Stomach (tissue), 9 donors: Measurements from ENCODE around the gene WFS1. TPM values are rescaled to one million over a fixed set of nuclear protein-coding genes. Genes with fewer than 3 reads are reported as not detected.

Source experiments
- DNase-seq, 2 donors: peaks; one replicate each; pipeline versions ENCODE4 v3.0.0 to v3.0.0-alpha.2; 2013 to 2019
- H3K27ac ChIP-seq, 5 donors: fragments of 200-600 bp in 4 of 5; sonication (generic) in 4 of 5; one replicate each; pipeline ENCODE4 v1.5.1; 2013 to 2019; ENCODE audit warnings: mild to moderate bottlenecking in 1 of 5, moderate library complexity in 1 of 5
- H3K27me3 ChIP-seq, 3 donors: fragments of 200-600 bp; sonication (generic); one replicate each; pipeline ENCODE4 v1.5.1; 2017 to 2019; ENCODE audit warnings: mixed run types in 1 of 3
- H3K36me3 ChIP-seq, 4 donors: fragments of 200-600 bp; sonication (generic); 1 replicate in 3 of 4; 2 replicates in 1 of 4; pipeline ENCODE4 v1.5.1; 2016 to 2019
- H3K4me1 ChIP-seq, 4 donors: fragments of 200-600 bp; sonication (generic); one replicate each; pipeline ENCODE4 v1.5.1; 2016 to 2019
- H3K4me3 ChIP-seq, 4 donors: fragments of 200-600 bp; sonication (generic) in 3 of 4; one replicate each; pipeline ENCODE4 v1.5.1; 2016 to 2019; ENCODE audit warnings: mild to moderate bottlenecking in 1 of 4
- H3K9me3 ChIP-seq, 4 donors: fragments of 200-600 bp; sonication (generic); one replicate each; pipeline ENCODE4 v1.5.1; 2016 to 2019
- EP300 ChIP-seq: sonication (generic); formaldehyde crosslinking; IDR thresholded peaks from one replicate; pipeline ENCODE4 v1.6.1; 2017; ENCODE audit warnings: antibody characterized with exemption
- POLR2A ChIP-seq, 4 donors: fragments of 450-650 bp; IDR thresholded peaks; one replicate each; pipeline ENCODE4 v1.6.1; 2016; ENCODE audit warnings: antibody characterized with exemption in 4 of 4, control low read depth in 2 of 4, mild to moderate bottlenecking in 1 of 4, moderate library complexity in 1 of 4
- POLR2AphosphoS5 ChIP-seq, 3 donors: sonication (generic); formaldehyde crosslinking; IDR thresholded peaks; one replicate each; pipeline ENCODE4 v1.6.1; 2016; ENCODE audit warnings: antibody characterized with exemption in 3 of 3
- WGBS, 5 donors: extraction: QIAGEN DNeasy Blood & Tissue Kit in 3 of 5; methylation state at CpG; one replicate each; pipeline versions ENCODE4 v1.1.5 to v1.1.7; 2013 to 2018; 5-methylcytosine and 5-hydroxymethylcytosine counted together
- intact Hi-C: fragments of 100-400 bp; cut with DNase I; formaldehyde crosslinking; loops from one replicate; pipeline ENCODE4 v1.15.1; 2023; ENCODE audit warnings: low total_unique reads
- polyA plus RNA-seq, 3 donors: library from polyadenylated mRNA; stranded (reverse); fragments of 200-250 nt; gene quantifications; one replicate each; pipeline ENCODE4 v1.2.3, GENCODE V29; 2013
- total RNA-seq, 5 donors: library from RNA; depleted of rRNA; stranded (reverse); fragments of >200 nt; gene quantifications; one replicate each; pipeline versions ENCODE4 v1.1.0 to v1.2.3, GENCODE V29; 2014 to 2016
- TF ChIP-seq, protein P1 (sequence below), 7 experiments: fragments of 450-650 bp in 4 of 7; fragments of 200-600 bp in 3 of 7; sonication (generic) in 3 of 7; IDR thresholded peaks; one replicate each; pipeline ENCODE4 v1.5.1; 2016 to 2019; ENCODE audit warnings: antibody characterized with exemption in 7 of 7, control low read depth in 2 of 7, mild to moderate bottlenecking in 1 of 7
- donor health status: healthy with polysubstance abuse.
- donor health status: Bipolar disorder and iron deficiency.
- donor health status: healthy.

WFS1 gene
- total and polyA plus RNA-seq, 8 donors = 4.1 to 60.7 (median 15.1) TPM

- H3K4me1 ChIP-seq = no peaks in the 10 kb centered on the region
- no peak for DNase-seq
- TF ChIP-seq POLR2AphosphoS5 (IDR thresholded peaks at IDR 0.05) = no peak
- TF ChIP-seq, protein P1, sequence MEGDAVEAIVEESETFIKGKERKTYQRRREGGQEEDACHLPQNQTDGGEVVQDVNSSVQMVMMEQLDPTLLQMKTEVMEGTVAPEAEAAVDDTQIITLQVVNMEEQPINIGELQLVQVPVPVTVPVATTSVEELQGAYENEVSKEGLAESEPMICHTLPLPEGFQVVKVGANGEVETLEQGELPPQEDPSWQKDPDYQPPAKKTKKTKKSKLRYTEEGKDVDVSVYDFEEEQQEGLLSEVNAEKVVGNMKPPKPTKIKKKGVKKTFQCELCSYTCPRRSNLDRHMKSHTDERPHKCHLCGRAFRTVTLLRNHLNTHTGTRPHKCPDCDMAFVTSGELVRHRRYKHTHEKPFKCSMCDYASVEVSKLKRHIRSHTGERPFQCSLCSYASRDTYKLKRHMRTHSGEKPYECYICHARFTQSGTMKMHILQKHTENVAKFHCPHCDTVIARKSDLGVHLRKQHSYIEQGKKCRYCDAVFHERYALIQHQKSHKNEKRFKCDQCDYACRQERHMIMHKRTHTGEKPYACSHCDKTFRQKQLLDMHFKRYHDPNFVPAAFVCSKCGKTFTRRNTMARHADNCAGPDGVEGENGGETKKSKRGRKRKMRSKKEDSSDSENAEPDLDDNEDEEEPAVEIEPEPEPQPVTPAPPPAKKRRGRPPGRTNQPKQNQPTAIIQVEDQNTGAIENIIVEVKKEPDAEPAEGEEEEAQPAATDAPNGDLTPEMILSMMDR (IDR thresholded peaks at IDR 0.05) = no peak
- no peaks in the 10 kb centered on the region for H3K9me3 ChIP-seq
- WGBS, 5 donors = 80 to 82% (median 80%) methylated on average over 27 of the region's 27 CpGs
- H3K27ac ChIP-seq = no peak overlapping the region
- intact Hi-C loops = no loop called here
- H3K36me3 ChIP-seq = no peaks in the 10 kb centered on the region
- no peak overlapping the region for H3K4me3 ChIP-seq
- H3K27me3 ChIP-seq = peaks cover 0 to 45% (median 4%) of the 10 kb centered on the region in 3 donors
Observed at GRCh38 chr4:6345096-6345830, 75.6 kb downstream of the WFS1 start.

DNA sequence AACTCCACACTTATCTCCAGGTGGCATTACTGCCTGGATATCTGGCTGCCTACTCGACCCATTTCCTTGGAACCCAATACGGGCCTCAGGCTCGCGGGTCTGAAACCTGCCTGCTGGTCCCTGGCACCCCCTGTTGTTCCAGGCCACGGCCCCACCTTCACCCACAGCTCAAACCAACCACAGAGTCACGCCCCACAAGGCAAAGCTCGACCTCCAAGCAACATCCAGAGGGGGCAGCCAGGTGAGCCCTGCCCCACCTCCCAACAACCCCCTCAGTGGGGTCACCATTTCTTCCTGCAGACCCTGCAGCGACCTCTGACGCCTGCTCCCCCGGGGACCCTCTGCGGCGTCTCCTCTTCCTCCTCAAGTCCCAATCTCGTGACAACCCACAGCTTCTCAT, 76.2 kb downstream of the WFS1 start:
- no peak overlapping the region for H3K27ac ChIP-seq
- intact Hi-C loops = no loop called here
- H3K27me3 ChIP-seq = peaks cover 0 to 46% (median 4%) of the 10 kb centered on the region in 3 donors
- H3K4me3 ChIP-seq = no peak overlapping the region
- TF ChIP-seq POLR2A (IDR thresholded peaks at IDR 0.05) (no peak), EP300 (no peak), POLR2AphosphoS5 (IDR thresholded peaks at IDR 0.05) (no peak)
- TF ChIP-seq, protein P1 (IDR thresholded peaks at IDR 0.05) = no peak
- no peaks in the 10 kb centered on the region for H3K36me3 ChIP-seq
- no peaks in the 10 kb centered on the region for H3K4me1 ChIP-seq
- DNase-seq = no peak
- H3K9me3 ChIP-seq = no peaks in the 10 kb centered on the region
- 78 to 83% (median 82%) methylated on average over 13 of the region's 13 CpGs for WGBS, 5 donors

DNA sequence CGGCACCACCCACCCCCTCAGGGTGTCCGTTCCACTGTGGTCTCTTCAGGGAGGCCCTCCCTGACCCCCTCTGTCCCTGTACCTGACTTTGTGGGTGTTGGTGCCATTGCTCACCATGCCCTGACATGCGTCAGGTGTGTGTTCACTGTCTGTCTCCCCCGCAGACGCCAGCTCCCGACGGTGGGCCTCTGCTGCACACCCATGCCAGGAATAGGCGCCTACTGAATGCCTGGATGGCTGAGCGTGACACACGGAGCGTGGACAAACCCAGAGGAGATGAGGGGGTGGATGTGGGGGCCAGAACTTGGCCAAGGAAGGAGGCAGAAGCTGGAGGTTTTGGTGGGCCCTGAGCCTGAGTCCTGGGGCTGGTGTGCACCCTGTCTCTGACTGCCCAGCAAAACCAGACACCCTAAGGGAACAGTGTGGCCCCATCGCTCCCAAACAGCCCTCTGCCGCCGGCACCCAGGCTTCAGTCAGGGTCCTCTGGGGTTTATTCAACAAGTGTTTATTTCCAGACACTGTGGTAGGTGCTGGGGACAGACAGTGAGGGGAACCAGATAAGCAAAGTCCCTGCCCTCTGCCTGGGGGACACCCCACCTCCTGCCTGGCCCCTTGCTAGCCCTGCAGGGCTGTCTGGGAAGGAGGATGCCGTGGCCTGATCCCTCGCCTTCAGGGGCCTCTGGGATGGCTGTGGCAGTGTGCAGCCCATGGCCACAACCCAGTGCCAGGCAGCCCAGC, 76.9 kb downstream of the WFS1 start:
- H3K4me3 ChIP-seq = no peak overlapping the region
- DNase-seq = no peak
- no peak for TF ChIP-seq POLR2AphosphoS5 (IDR thresholded peaks at IDR 0.05)
- TF ChIP-seq POLR2A (IDR thresholded peaks at IDR 0.05) = no peak
- no peak for TF ChIP-seq EP300
- TF ChIP-seq, protein P1 (IDR thresholded peaks at IDR 0.05) = no peak
- no peaks in the 10 kb centered on the region for H3K9me3 ChIP-seq
- intact Hi-C loops = no loop called here
- 80 to 85% (median 83%) methylated on average over 10 to 16 of the region's 16 CpGs for WGBS, 5 donors
- H3K27me3 ChIP-seq = peaks cover 0 to 51% (median 4%) of the 10 kb centered on the region in 3 donors
- no peaks in the 10 kb centered on the region for H3K36me3 ChIP-seq
- no peaks in the 10 kb centered on the region for H3K4me1 ChIP-seq
- no peak overlapping the region for H3K27ac ChIP-seq

GRCh38 chr4:6347511-6348045, 77.9 kb downstream of the WFS1 start:
- Histone ChIP-seq H3K27me3 (peaks cover 0 to 59% (median 4%) of the 10 kb centered on the region in 3 donors), H3K4me1 (no peaks in the 10 kb centered on the region), H3K4me3 (no peak overlapping the region), H3K9me3 (no peaks in the 10 kb centered on the region), H3K27ac (no peak overlapping the region), H3K36me3 (no peaks in the 10 kb centered on the region)
- TF ChIP-seq, protein P1 (IDR thresholded peaks at IDR 0.05) = no peak
- TF ChIP-seq POLR2A (IDR thresholded peaks at IDR 0.05) = no peak
- no peak for TF ChIP-seq EP300
- TF ChIP-seq POLR2AphosphoS5 (IDR thresholded peaks at IDR 0.05) = no peak
- WGBS, 5 donors = 70 to 78% (median 72%) methylated on average over 11 to 17 of the region's 17 CpGs
- intact Hi-C loops = no loop called here
- DNase-seq = no peak
